GM18517 (cell line): ENCODE measurements around the gene KRTCAP2.

ENCODE experiments used
- ATAC-seq: cut with Tn5 transposase; IDR thresholded peaks from one replicate; pipeline ENCODE4 v1.9.1; 2021; ENCODE audit warnings: mild to moderate bottlenecking, moderate library complexity; ENCODE audit not compliant: unreplicated experiment

KRTCAP2 gene

GRCh38 chr1:155120253-155120652 is 52.9 kb downstream of the KRTCAP2 start:
- ATAC-seq, result no peak
